HepG2 (cell line): Measurements from ENCODE around the gene TSKU. TPM values are rescaled to one million over a fixed set of nuclear protein-coding genes. Genes with fewer than 3 reads are reported as not detected.

ENCODE experiments used
- ELF3 ChIP-seq: IDR thresholded peaks from 2 replicates; pipeline ENCODE4 v1.6.1; 2016; ENCODE audit warnings: missing genetic modification reagents, missing compliant biosample characterization
- ETV5 ChIP-seq: IDR thresholded peaks from 2 replicates; pipeline ENCODE4 v1.6.1; 2018; ENCODE audit warnings: missing biosample characterization, missing genetic modification reagents, inconsistent platforms, borderline replicate concordance
- FOXO1 ChIP-seq: sonication (generic); formaldehyde crosslinking; IDR thresholded peaks from 2 replicates; pipeline ENCODE4 v1.4.0; 2020; ENCODE audit warnings: missing genetic modification reagents
- HNRNPK ChIP-seq: fragments of 200-400 bp; formaldehyde crosslinking; IDR thresholded peaks from 2 replicates; pipeline ENCODE4 v1.6.1; 2018; ENCODE audit warnings: low read length, low read depth, moderate library complexity, mild to moderate bottlenecking; ENCODE audit not compliant: poor library complexity, severe bottlenecking
- MTA1 ChIP-seq: sonication (generic); formaldehyde crosslinking; IDR thresholded peaks from 2 replicates; pipeline ENCODE4 v1.4.0; 2020; ENCODE audit warnings: missing genetic modification reagents, mild to moderate bottlenecking, borderline replicate concordance
- TAF1 ChIP-seq: sonication (generic); formaldehyde crosslinking; IDR thresholded peaks from 2 replicates; pipeline ENCODE4 v1.4.0; 2020; ENCODE audit warnings: missing genetic modification reagents
- TEAD3 ChIP-seq: optimal IDR thresholded peaks from 2 replicates; pipeline ENCODE3; 2016; ENCODE audit warnings: borderline replicate concordance
- TGIF2 ChIP-seq: IDR thresholded peaks from 2 replicates; pipeline ENCODE4 v1.6.1; 2016; ENCODE audit warnings: control low read depth, missing compliant biosample characterization
- XRCC5 ChIP-seq: fragments of 200-400 bp; formaldehyde crosslinking; optimal IDR thresholded peaks from 2 replicates; pipeline ENCODE3; 2017; ENCODE audit warnings: mild to moderate bottlenecking, low read length
- ZFP37 ChIP-seq: sonication (generic); formaldehyde crosslinking; IDR thresholded peaks from 2 replicates; pipeline ENCODE4 v1.4.0; 2020; ENCODE audit warnings: missing genetic modification reagents, borderline replicate concordance
- ZFP62 ChIP-seq: sonication (generic); formaldehyde crosslinking; IDR thresholded peaks from 2 replicates; pipeline ENCODE4 v1.4.0; 2020; ENCODE audit warnings: missing genetic modification reagents
- ZHX1 ChIP-seq: sonication (generic); formaldehyde crosslinking; IDR thresholded peaks from 2 replicates; pipeline ENCODE4 v1.8.1; 2022; ENCODE audit warnings: low read depth, mild to moderate bottlenecking, missing genetic modification reagents
- ZNF280B ChIP-seq: sonication (generic); formaldehyde crosslinking; IDR thresholded peaks from 2 replicates; pipeline ENCODE4 v1.5.0; 2020; ENCODE audit warnings: missing genetic modification reagents, mild to moderate bottlenecking, borderline replicate concordance
- ZNF331 ChIP-seq: sonication (generic); formaldehyde crosslinking; IDR thresholded peaks from 2 replicates; pipeline ENCODE4 v1.4.0; 2020; ENCODE audit warnings: missing genetic modification reagents
- ZNF362 ChIP-seq: sonication (generic); formaldehyde crosslinking; IDR thresholded peaks from 2 replicates; pipeline ENCODE4 v1.4.0; 2020; ENCODE audit warnings: missing genetic modification reagents, mild to moderate bottlenecking, borderline replicate concordance
- ZNF501 ChIP-seq: sonication (generic); formaldehyde crosslinking; IDR thresholded peaks from 2 replicates; pipeline ENCODE4 v1.5.1; 2020; ENCODE audit warnings: mild to moderate bottlenecking, moderate library complexity, missing genetic modification reagents
- ZNF703 ChIP-seq: sonication (generic); formaldehyde crosslinking; IDR thresholded peaks from 2 replicates; pipeline ENCODE4 v1.5.1; 2020; ENCODE audit warnings: missing genetic modification reagents, mild to moderate bottlenecking, moderate library complexity, borderline replicate concordance
- ZNF768 ChIP-seq: sonication (generic); formaldehyde crosslinking; IDR thresholded peaks from 2 replicates; pipeline ENCODE4 v1.4.0; 2020; ENCODE audit warnings: missing genetic modification reagents
- ZNF891 ChIP-seq: sonication (generic); formaldehyde crosslinking; IDR thresholded peaks from 2 replicates; pipeline ENCODE4 v1.5.0; 2020; ENCODE audit warnings: mild to moderate bottlenecking, missing genetic modification reagents
- polyA plus RNA-seq, 8 experiments: library from polyadenylated mRNA; depleted of rRNA in 3 of 8; stranded (reverse) in 7 of 8; unstranded in 1 of 8; fragments of >200 nt; fragmentation: Illumina TruSeq in 4 of 8; extraction: Trizol in 4 of 8; gene quantifications; 2 replicates each; pipeline versions ENCODE4 v1.2.1 to v1.2.3, GENCODE V29; 2011 to 2016; ENCODE audit warnings: low read depth in 4 of 8, missing spikeins in 1 of 8, mixed read lengths in 1 of 8; ENCODE audit not compliant: insufficient read depth in 1 of 8
- total RNA-seq, 5 experiments: library from RNA; depleted of rRNA; stranded (reverse); fragments of >200 nt; fragmentation: Illumina TruSeq; extraction: Trizol; gene quantifications; 2 replicates each; pipeline ENCODE4 v1.2.3, GENCODE V29; 2016; ENCODE audit warnings: low read depth in 1 of 5
- TF ChIP-seq, protein P1 (sequence below): sonication (generic); formaldehyde crosslinking; IDR thresholded peaks from 2 replicates; pipeline ENCODE4 v1.4.0; 2020; ENCODE audit warnings: missing genetic modification reagents; ENCODE audit errors: not compliant biosample characterization
- TF ChIP-seq, protein P2 (sequence below): sonication (generic); formaldehyde crosslinking; IDR thresholded peaks from 2 replicates; pipeline ENCODE4 v1.8.0; 2022; ENCODE audit warnings: mild to moderate bottlenecking, missing genetic modification reagents; ENCODE audit not compliant: insufficient replicate concordance

The TSKU gene
- total and polyA plus RNA-seq, 2 of the 13 experiments (the other 11 are each of a cell fraction or from before 2014, with no cell fraction given), result 20.3 to 21.4 TPM

- peak; percentile 35 for TF ChIP-seq HNRNPK
- TF ChIP-seq ZNF891, result peak; percentile 87; the same call in 1 of the 2 replicates
- TF ChIP-seq ZNF280B (CRISPR knock-in tag), result peak; percentile 84
- TF ChIP-seq ZNF362 (CRISPR knock-in tag), result peak; percentile 44; the same call in 1 of the 2 replicates
- TF ChIP-seq, protein P1, sequence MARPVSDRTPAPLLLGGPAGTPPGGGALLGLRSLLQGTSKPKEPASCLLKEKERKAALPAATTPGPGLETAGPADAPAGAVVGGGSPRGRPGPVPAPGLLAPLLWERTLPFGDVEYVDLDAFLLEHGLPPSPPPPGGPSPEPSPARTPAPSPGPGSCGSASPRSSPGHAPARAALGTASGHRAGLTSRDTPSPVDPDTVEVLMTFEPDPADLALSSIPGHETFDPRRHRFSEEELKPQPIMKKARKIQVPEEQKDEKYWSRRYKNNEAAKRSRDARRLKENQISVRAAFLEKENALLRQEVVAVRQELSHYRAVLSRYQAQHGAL, result no peak
- peak; percentile 79 for TF ChIP-seq ETV5 (CRISPR knock-in tag)
- TF ChIP-seq XRCC5, result peak; percentile 89
- TF ChIP-seq ZHX1 (CRISPR knock-in tag), result peak; percentile 63; the same call in 1 of the 2 replicates
- TF ChIP-seq ELF3 (CRISPR knock-in tag), result peak; percentile 49
- peak; percentile 64; the same call in 1 of the 2 replicates for TF ChIP-seq FOXO1 (CRISPR knock-in tag)
- TF ChIP-seq, protein P2, sequence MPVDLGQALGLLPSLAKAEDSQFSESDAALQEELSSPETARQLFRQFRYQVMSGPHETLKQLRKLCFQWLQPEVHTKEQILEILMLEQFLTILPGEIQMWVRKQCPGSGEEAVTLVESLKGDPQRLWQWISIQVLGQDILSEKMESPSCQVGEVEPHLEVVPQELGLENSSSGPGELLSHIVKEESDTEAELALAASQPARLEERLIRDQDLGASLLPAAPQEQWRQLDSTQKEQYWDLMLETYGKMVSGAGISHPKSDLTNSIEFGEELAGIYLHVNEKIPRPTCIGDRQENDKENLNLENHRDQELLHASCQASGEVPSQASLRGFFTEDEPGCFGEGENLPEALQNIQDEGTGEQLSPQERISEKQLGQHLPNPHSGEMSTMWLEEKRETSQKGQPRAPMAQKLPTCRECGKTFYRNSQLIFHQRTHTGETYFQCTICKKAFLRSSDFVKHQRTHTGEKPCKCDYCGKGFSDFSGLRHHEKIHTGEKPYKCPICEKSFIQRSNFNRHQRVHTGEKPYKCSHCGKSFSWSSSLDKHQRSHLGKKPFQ (CRISPR knock-in tag), result peak; percentile 71
- TF ChIP-seq TEAD3 (CRISPR knock-in tag), result peak; percentile 49
- peak; percentile 87 for TF ChIP-seq MTA1 (CRISPR knock-in tag)
- no peak for TF ChIP-seq ZFP37
- TF ChIP-seq TAF1 (CRISPR knock-in tag), result peak; percentile 23; the same call in 1 of the 2 replicates
- TF ChIP-seq TGIF2 (CRISPR knock-in tag), result no peak
- TF ChIP-seq ZFP62, result no peak
- TF ChIP-seq ZNF768 (CRISPR knock-in tag), result peak; percentile 83; the same call in 1 of the 2 replicates
- TF ChIP-seq ZNF331 (CRISPR knock-in tag), result peak; percentile 69; the same call in 1 of the 2 replicates
- TF ChIP-seq ZNF703 (CRISPR knock-in tag), result no peak
- TF ChIP-seq ZNF501 (CRISPR knock-in tag), result peak; percentile 94
These were observed 16.1 kb downstream of the TSKU start (continued) for GRCh38 chr11:76799066-76799804.
